Coronary artery (tissue), 2 donors: ENCODE data around the gene FBXO21.

ENCODE experiments used
- DNase-seq: peaks from one replicate; pipeline ENCODE4 v3.0.0-alpha.2; 2017; ENCODE audit warnings: low spot score
- H3K27ac ChIP-seq, 2 donors: fragments of 200-600 bp; sonication (generic); one replicate each; pipeline ENCODE4 v1.5.1; 2016 to 2019
- H3K4me3 ChIP-seq: fragments of 200-600 bp; sonication (generic); 2 replicates; pipeline ENCODE4 v1.5.1; 2016; ENCODE audit warnings: mild to moderate bottlenecking, moderate library complexity
- TF ChIP-seq, protein P1 (sequence below): fragments of 200-600 bp; sonication (generic); IDR thresholded peaks from one replicate; pipeline ENCODE4 v1.5.1; 2019; ENCODE audit warnings: antibody characterized with exemption

Gene FBXO21

DNA sequence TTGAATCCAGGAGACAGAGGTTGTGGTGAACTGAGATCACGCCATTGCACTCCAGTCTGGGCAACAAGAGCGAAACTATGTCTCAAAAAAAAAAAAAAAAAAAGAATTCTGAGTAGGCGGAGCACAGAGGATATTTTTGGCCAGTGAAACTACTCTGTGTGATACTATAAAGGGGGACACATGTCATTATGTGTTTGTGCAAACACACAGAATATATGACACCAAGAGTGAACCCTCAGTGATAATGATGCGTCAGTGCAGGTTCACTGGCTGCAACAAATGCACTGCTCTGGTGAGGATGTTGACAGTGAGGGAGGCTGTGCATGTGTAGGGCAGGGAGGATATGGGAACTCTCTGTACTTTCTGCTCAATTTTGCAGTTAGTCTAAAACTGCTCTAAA is 24.2 kb downstream of the FBXO21 start:
- TF ChIP-seq, protein P1, sequence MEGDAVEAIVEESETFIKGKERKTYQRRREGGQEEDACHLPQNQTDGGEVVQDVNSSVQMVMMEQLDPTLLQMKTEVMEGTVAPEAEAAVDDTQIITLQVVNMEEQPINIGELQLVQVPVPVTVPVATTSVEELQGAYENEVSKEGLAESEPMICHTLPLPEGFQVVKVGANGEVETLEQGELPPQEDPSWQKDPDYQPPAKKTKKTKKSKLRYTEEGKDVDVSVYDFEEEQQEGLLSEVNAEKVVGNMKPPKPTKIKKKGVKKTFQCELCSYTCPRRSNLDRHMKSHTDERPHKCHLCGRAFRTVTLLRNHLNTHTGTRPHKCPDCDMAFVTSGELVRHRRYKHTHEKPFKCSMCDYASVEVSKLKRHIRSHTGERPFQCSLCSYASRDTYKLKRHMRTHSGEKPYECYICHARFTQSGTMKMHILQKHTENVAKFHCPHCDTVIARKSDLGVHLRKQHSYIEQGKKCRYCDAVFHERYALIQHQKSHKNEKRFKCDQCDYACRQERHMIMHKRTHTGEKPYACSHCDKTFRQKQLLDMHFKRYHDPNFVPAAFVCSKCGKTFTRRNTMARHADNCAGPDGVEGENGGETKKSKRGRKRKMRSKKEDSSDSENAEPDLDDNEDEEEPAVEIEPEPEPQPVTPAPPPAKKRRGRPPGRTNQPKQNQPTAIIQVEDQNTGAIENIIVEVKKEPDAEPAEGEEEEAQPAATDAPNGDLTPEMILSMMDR: no peak
- no peak for DNase-seq
- Histone ChIP-seq H3K4me3 (no peak overlapping the region), H3K27ac (no peak overlapping the region)

DNA sequence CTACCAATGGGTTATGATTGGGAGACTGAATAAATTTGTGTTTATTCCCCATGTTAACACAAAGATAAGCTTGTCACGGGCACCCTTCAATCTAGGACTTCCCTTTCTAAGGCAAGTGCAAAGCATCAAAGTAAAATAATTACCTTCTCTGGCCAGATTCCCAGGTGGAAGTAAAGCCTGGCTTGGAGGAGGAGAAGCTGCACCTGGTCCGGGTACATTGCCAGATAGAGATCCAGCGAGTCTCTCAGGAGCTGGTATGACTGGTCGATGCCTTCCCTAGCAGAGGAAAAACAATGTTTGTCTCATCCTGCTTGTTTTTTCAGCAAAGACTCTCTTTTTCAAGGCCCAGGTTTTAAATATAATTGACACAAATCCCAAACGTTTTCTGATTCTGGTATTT is 24.9 kb downstream of the FBXO21 start:
- no peak overlapping the region for H3K27ac ChIP-seq
- TF ChIP-seq, protein P1: no peak
- H3K4me3 ChIP-seq: no peak overlapping the region
- no peak for DNase-seq

DNA sequence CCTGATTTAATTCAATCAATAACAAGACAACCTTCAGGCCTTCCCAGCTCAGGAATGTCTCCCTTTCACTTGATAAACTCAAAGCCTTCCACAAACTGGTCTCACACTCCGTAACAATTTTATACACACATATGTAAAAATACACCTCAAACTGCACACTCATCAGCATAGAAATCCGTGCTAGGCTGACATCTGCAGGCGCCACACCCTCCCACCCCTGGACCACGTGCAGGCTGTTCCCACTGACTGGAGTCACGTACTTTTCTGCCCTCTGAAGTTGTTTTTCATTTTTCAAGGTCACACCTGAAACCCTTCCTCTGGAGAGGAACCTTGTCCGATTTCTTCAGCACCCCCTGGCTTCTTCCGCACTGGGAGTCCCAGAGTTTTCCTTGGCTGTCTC is 27.6 kb downstream of the FBXO21 start:
- TF ChIP-seq, protein P1: no peak
- no peak overlapping the region for H3K4me3 ChIP-seq
- H3K27ac ChIP-seq: no peak overlapping the region
- no peak for DNase-seq

DNA sequence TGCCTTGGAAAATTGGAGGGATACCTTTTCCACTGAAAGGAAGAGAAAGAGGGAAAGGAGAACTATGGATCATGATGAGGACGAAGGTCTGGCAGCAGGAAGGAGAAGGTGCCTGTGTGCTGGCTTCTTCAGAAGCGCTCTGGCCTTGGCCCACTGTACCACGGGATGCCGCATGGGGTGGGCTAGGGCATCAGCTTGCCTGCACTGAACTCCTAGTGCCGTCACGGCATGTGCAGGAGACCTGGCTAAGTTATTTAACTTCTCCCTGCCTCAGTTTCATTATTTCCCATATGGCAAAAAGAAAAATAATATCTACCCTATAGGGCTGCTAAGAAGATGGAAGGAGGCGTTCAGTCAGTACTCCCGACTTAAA is 28.1 kb downstream of the FBXO21 start:
- Histone ChIP-seq H3K27ac (no peak overlapping the region), H3K4me3 (no peak overlapping the region)
- no peak for DNase-seq
- TF ChIP-seq, protein P1: no peak

DNA sequence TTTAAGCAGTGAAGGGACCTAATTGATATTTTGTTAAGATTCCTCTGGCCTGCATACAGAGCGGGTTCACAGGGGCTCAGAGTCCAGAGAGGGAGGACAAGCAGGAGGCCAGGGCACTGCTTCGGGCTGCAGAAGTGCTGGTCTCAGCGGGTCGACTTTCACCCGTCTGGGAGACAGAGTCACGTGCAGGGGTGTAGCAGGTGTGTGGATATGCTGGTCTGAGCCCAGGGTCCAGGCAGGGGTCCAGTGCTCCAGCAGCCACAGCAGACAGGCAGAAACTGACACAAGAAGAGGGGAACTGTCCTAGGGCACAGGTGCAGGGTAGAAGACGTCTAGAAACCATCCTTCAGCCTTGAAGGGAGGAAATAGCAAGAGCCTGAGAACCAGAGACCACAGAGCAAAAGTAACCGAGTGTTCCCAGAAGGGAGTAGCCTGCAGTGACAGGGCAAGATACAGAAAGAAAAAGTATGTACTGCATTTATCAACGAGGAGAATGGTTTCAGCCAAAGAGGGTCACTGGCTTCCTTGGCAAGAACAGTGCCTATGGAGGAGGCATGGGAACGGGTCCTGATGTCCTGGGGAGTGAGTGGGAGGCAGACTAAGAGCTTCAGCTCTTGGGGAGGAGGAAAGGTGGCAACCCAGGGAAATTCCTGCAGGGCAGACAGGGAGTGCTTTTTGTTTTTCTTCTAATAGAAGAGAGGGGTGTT is 28.7 kb downstream of the FBXO21 start:
- no peak overlapping the region for H3K4me3 ChIP-seq
- TF ChIP-seq, protein P1: no peak
- DNase-seq: no peak
- H3K27ac ChIP-seq: no peak overlapping the region

DNA sequence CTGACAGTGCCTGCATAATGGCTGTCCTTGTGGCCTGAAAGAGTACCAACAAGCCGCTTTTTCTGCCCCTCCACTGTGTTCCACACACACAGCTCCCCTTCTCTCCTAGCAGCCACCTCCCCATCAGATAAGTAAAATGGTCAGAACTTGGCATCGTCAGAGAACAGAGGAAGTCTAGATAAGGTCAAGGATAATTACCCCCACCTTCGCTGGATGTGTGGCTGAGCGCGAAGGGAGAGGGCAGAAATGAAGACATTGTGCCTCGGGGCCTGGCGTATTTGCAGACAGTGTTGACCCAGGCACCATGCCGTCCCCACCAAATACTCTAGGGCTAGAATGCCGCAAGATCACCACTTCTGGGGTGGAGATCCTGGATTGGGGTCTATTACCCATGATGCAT is 30.6 kb downstream of the FBXO21 start:
- TF ChIP-seq, protein P1: no peak
- no peak overlapping the region for H3K4me3 ChIP-seq
- DNase-seq: no peak
- no peak overlapping the region for H3K27ac ChIP-seq

DNA sequence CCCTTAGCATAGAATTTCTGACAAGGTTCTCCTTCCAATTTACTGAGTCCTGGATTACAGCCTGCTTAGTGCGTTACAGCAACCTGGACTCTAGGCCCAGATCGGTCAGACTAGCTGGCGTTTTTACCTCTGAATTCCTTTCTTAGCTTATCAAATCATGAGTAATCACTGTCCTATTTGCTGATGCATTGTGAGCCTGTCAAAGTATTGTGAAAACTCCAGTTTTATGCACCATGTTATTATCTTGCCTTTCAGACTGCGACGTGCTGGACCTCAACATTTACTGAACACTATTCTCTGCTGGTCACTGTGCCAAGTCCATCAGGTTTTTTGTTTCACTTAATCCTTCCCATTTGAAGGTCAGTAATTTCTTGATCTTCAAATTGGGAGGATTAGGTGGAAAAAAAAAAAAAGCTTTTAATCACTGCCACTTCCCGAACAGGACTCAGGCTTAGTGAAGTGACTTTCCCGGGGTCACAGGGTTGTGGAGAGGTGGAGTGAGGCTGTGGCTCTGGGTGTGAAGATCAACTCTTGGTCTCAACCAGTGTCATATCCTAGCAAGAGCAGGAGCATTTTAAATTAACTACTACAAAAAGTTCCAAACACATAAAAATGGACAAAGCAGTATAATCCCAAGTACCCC is 31.2 kb downstream of the FBXO21 start:
- Histone ChIP-seq H3K4me3 (no peak overlapping the region), H3K27ac (no peak overlapping the region)
- TF ChIP-seq, protein P1: no peak
- no peak for DNase-seq
